Testis (tissue), 2 donors: ENCODE results near the gene SSPN.

Experiments
- CTCF ChIP-seq, 3 experiments: fragments of 450-650 bp in 2 of 3; fragments of 200-600 bp in 1 of 3; sonication (generic) in 1 of 3; IDR thresholded peaks; one replicate each; pipeline ENCODE4 v1.5.1; 2016 to 2019; ENCODE audit warnings: antibody characterized with exemption in 3 of 3, mild to moderate bottlenecking in 2 of 3, moderate library complexity in 1 of 3
- POLR2A ChIP-seq: fragments of 450-650 bp; IDR thresholded peaks from one replicate; pipeline ENCODE4 v1.6.1; 2017; ENCODE audit warnings: antibody characterized with exemption, mild to moderate bottlenecking, moderate library complexity

- TF ChIP-seq CTCF (IDR thresholded peaks at IDR 0.05), result no peak
- TF ChIP-seq POLR2A, result no peak
Observed at GRCh38 chr12:26195250-26195640, at the start of gene SSPN.
